GM20431 (cell line): ENCODE measurements around the gene PRTFDC1.
"Not testable (repeated sequence)": the region's sequence is repeated elsewhere in the genome, so short reads cannot be mapped to it uniquely, and the experiment has no call there.

Experiments used
- in situ Hi-C: fragments of 300-500 bp; cut with MseI, MboI; formaldehyde crosslinking; loops from one replicate; pipeline ENCODE4 v1.15.0; 2020; ENCODE audit warnings: low sequenced_read_pairs; ENCODE audit not compliant: unreplicated experiment

The PRTFDC1 gene

DNA sequence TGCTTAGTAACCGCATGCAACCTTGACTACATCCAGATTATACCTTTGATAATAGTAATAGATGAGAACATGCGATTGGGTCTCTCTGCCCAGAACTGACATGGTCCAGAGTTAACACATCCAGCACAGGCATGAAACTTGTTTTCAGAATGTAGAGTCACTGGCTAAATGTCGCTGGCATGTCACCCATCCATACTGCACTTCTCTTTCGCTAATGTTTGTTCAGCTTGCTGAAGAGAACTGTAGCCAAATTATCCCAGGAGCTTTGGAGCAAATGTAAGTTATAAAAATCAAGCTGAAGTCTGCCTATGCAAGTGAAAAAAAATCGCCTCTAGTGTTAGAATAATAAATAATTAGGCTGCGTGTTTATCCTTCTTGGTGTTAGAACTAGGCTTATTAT, 98.2 kb downstream of the PRTFDC1 start:
- in situ Hi-C loops, result no loop called here

DNA sequence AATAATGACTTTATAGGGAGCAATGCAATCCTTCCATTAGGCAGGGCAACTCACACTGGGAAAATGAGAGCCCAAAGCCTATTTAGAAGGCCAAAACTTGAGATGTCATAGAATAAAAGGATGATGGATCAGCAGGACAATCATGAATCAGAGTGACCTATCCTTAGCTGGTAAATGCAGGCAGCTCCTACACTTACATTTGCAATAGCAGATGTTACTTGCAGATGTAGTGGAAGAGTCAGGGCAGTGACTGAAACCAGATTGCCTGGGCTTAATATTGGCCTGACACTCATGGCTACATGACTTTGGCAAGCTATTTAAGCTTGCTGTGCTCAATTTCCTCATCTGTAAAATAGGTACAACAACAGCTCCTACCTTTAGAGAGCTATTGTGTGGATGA, 98.7 kb downstream of the PRTFDC1 start:
- in situ Hi-C loops, result no loop called here

DNA sequence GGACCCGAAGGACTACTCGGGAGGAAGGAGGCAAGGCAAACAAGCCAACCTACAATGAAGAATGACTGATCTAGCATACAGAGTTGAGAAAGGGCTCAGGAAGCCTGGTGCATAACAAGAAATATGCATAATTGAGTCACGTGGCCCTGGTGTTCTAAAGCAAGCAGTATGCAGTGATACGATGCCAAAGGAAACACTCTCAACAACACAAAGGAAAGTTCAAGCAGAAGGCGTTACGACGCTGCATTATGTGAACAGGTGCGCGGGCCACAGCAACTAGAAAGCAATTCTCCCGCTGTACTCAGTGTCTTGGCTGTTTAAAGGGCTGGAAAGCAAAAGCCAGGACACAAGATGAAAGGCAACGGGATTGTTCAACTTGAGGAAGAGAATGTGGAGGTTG, 100.8 kb downstream of the PRTFDC1 start:
- in situ Hi-C loops, result no loop called here

DNA sequence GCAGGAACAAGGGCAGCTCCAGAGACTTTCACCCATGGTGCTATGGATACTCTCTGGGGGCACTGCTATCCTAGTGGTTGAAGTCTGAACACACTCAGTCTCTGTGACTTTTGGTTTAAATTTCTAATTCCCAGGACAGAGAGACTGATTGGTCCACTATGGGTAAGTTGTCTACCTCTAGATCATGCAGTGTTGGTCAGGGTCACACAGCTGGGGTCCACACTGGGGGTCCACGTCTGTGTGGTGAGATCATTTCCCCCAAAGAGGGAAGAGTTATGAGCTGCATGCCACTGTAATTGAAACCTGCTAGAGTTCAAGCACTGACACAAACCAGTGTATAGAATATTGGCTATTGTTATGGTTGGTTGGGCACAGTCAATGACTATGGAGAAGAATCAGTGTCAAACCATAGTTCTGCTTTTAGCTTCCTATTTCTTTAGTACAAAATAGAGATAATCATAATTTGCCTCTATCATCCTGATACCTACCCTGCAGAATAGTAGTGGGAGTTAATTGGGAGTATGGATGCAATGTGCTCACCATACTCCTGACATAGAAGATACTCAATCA, 101.6 kb downstream of the PRTFDC1 start:
- in situ Hi-C loops, result no loop called here

DNA sequence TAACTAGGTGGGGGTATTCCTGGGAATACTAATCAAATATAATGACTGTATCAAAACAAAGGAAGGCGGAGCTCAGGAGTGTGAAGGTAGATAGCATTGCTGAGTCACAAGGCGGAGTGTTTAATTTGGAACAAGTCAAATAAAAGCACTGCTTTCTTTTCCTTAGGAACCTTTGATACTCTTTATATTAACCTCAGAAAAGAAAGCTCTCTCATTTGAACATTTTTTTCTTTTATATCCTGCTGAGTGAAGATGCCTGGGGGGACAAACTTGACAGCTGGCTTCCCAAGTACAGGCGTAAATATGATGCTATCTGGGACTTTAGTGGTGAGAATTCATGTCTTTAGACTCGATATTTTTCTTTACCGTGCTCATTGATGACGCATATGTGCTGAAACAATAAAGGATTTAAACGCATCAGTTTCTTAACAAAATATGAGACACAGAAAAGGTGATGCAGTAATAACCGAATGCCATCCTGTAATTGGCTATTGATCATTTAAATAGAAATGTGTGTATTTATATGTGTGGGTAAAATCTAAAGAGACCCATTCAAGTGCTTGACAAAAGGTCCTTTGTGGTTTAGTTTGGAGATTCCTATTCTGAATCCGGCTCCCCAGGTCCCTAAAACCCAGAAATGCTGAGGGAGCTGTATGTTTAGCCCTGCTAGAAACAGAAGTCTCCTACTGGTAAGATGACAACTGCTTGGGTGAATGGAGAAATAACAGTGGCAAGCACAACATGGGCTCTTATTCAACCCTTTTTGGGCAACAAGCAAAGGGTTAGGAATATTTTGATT, 102.7 kb downstream of the PRTFDC1 start:
- in situ Hi-C loops, result no loop called here

DNA sequence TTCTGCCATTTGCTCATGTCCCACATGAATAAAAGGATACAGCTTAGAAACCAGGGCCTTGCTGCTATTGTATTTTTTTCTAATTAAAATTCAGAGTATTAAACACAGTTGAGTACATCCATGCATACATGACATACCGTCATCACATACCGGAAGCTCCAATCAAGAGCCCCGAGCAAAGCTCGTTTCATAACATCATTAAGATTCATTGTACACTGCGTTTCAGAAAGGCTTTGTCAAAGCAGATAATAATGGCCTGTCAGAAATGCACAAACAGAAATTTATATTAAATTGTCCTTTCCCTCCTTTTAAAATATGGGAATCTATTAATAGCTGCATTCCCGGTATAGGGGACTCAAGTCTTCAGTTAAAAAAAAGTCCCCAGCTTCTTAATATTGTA, 103.4 kb downstream of the PRTFDC1 start:
- in situ Hi-C loops, result no loop called here

DNA sequence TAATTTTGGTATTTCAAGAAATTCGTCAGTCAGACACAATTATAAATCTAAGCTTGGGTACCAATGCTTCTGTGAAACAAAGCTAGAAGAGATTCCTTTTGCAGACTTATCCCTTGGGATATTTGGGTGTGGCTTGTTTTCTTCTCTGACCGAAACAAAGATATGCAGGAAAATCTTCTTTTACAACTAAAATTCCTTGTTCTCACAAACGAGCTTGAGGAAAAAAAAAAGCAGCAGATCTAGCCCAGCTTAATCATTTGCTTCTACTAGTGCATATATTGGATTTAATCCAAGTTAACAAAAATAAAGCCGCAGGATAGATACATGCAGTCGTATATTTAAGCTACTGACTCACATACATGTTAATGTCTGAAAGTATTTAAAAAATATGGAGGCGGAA, 104.2 kb downstream of the PRTFDC1 start:
- in situ Hi-C loops, result no loop called here

DNA sequence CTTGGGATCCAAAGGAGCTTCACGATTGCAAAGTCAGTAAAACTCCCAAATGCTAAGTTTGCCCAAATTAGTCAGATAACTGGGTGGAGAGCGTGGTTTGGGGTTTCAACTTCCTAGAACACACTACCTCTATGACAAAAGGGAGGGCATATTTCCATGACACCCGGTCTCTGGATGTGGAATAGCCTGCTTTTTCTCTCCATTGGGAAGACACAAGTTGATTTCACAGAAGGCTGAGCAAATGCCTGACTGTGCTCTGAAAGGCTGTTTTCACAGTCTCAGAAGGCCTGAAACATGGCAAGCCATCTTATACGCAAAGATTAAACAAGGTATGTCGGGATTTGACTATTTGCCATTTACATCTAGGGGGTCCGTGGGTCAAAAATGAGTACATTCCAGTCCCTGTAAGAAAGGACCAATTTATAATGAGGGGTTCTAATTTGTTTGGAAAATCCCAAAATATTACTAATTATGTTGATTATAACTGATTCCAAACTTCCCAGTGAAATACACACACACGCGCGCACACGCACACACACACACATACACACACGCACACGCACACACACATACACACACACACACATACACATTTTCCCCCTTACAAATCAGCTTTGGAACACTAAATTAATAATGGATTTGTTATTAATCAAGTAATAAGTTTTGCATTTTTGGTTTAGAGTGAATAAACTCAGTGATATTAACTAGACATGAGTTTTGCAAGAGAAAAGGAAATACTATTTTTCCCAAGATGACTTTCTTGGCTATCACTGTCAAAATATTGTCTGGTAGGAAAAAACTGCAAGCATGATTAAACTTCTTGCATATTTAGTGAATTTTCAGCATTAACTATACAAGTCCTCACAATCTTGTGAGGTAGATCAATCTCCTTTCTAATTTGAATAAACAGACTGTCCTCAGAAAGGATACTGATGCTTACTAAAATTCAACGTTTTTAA, 105.0 kb downstream of the PRTFDC1 start:
- in situ Hi-C loops, result no loop called here

DNA sequence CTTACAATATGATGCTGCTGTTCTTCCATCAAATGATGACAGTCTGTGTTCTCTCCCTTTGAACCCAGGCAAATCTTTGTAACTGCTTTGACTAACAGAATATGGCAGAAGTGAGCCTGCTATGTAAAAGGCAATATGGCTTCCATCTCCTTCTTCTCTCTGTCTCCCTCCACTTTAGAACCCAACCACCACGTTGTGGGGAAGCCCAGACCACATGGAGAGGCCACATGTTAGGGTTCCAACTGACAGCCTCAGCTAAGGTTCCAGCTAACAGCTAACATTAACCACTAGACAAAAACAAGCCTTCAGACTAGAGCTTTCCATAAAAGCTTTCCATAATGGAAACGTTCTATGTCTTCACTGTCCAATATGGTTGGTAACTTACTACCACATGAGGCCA, 107.7 kb downstream of the PRTFDC1 start:
- in situ Hi-C loops, result no loop called here

DNA sequence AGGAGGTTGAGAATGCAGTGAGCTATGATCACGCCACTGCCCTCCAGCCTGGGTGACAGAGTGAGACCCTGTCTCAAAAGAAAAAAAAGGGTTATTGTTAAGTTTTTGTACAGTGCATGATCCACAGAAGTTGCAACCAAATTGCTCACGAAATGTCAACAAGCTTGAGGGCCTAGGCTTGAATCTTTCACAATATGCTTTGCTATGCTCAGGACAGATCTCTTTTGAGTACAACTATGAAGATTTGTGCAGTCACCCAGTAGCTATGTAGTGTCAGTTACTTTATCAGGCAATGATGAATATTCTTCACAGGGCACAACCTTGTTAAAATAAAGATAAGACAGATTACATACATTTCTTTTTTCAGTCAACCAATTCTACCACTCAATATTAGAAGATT, 109.2 kb downstream of the PRTFDC1 start:
- in situ Hi-C loops, result no loop called here

DNA sequence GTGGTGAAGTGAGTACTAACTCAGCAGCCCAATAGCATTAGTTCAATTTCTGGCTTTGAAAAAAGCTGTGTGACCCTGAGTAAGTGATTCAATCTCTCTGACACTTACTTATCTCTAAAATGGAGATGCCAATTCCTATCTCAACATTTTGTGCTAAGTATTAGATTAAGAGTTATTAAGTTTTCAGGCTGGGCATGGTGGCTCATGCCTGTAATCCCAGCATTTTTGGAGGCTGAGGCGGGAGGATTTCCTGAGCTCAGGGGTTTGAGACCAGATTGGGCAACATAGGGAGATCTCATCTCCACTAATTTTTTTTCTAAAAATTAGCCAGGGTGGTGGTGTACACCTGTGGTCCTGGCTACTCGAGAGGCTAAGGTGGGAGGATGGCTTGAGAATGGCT, 109.5 kb downstream of the PRTFDC1 start:
- in situ Hi-C loops, result no loop called here

DNA sequence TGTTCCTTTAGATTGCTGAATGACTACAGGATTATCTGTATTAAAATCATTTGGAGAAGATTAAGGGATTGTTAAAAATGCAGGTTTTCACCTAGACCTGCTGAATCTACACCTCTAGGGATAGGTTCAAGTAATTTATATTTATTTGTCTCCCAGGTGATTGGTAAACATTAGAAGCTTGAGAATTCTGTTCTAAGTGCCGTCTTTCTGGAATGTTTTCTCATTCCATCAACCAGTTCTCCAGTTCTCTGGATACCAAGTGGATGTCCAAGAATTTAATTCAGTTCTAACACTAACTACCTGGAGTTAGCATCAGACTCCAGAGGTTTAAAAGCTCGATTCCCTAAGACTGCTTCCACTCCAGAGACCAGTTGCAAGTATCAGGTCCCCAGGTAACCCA, 110.9 kb downstream of the PRTFDC1 start:
- in situ Hi-C loops, result no loop called here

DNA sequence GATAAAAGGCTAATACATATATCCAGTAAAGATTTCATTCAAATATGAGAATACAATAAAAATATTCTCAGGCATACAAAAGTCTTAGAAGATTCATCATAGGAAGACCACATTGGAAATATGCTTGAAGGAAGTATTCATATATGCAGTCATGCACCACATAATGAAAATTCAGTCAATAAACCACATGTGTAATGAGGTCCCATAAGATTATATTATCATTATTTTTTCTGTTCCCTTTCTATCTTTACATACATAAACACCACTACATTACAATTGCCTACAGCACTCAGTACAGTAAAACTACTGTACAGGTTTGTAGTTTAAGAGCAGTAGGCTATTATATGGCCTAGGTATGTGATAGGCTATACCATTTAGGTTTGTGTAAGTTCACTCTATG, 111.6 kb downstream of the PRTFDC1 start:
- in situ Hi-C loops, result no loop called here

DNA sequence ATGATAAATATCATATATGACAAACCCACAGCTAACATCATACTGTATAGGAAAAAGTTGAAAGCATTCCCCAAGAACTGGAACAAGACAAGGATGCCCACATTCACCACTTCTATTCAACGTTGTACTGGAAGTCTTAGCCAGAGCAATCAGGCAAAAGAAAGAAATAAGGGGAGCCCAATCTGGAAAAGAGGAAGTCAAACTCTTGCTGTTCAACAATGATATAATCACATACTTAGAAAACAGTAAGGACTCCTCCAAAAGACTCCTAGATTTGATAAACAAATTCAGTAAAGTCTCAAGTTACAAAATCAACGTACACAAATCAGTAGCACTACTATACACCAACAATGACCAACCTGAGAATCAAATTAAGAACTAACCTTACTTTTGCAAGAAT, 114.6 kb downstream of the PRTFDC1 start:
- in situ Hi-C loops, result not testable (repeated sequence)

DNA sequence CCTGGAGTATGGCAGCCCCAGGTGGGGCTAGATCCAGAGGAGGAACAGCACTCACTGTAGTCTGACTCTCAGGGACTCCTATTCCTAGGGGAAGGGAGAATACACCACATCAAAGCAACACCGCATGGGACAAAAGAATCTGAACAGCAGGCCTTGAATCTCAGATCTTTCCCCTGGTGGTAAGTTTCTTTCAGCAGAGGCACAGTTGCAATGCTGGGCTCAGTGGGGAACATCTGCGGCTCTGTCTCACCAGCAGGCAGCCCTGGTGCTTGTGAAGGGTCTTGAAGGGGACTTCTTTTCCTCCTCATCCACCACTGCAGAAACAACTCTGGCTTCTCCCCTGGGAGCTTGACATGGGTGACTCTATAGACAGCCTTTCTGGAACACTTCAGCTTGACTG, 117.5 kb downstream of the PRTFDC1 start:
- in situ Hi-C loops, result no loop called here

DNA sequence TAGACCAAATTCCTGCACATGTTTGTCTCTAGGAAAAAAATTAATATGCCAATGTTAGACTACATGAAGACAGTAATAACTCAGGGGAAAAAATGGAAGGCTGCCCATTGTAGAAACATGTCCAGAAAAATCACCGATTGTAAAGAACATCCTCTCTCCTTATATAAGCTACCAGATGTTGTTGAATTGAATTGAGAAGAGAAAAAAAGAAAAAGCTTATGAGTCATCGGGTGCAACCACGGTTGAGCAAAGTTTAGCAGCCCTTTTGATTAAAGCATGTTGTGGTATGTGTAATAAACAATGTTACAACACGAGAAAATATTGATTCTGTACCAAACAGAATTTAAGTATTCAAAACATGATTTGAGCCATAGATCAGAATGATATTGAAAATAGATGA, 126.4 kb downstream of the PRTFDC1 start:
- in situ Hi-C loops, result no loop called here

DNA sequence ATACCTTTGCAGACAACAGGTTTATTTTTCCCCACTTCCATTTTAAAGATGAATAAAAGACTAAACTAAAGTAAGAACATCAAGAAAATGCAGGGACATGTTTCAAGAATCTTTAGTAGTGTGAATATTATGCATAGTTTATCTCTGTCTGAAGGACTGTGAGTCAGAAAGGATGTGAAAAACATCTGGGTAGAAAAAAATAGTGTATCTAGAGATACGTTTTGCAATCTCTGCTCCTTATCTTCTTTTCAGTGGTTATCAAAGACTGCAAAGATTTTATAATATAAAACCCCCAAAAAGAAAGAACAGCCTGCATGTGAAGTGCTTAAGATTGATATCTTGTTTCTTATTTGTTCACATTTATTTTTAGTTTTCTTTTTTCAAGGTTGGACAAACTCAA, 126.9 kb downstream of the PRTFDC1 start:
- in situ Hi-C loops, result no loop called here

DNA sequence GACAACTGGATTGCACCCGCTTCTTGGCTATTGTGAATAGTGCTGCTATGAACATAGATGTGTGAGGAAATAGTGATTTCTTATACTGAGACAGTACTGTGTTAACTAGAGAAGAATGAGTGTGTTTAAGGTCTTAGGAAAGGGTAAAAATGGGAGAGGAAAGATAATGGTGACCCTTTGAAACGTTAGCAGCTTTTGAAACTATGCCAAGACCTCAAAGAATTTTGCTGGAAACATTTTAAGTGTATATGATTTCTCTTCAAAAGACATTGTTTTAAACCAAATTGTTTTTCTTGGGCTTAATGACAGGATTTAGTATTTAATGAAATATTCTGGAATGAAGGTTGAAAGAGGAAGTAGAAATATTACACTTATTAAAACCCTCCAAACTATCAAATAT, 127.9 kb downstream of the PRTFDC1 start:
- in situ Hi-C loops, result no loop called here

DNA sequence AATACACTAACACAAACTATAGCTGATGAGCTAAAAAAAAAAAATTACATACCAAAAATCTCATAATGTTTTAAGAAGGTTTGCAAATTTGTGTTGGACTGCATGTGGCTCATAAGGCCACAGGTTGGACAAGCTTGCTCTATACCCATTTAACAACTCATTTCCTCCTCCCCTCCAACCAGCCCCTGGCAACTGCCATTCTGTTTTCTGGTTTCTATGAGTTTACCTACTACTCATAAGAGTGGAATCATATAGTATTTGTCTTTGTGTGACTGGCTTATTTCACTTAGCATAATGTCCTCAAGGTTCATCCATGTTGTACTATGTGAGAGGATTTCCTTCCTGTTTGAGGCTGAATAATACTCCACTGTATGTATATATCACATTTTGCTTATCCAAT, 128.3 kb downstream of the PRTFDC1 start:
- in situ Hi-C loops, result no loop called here

DNA sequence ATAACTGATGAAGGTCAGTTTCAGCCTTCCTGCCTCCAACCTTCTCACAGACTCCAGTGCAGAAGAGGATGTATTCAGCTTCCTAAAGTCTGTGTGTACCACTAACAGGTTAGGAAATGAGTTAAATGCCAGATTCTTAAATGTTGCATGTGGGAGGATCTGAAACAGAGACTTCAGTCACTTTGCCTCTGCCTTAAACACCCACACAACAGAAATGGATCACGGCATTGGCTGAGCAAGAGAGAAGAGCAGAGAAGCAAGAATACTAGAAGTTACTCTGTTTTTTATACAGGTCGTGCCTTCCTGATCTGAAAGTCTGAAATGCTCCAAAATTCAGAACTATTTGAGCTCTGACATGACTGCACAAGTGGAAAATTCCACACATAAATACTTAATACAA, 129.8 kb downstream of the PRTFDC1 start:
- in situ Hi-C loops, result no loop called here

DNA sequence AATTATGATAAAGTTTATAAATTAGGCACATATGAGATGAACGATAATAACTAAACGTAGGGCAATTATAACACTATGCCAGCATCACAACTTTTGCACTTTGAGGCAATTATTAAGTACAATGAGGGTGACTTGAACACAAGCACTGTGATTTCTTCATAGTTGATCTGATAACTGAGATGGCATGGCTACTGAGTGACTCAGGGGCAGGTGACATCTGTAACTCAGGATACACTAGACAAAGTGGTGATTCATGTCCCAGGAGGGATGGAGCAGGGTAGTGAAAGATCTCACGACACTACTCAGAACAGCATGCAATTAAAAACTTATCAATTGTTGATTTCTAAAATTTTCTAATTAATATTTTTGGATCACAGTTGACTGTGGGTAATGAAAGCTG, 130.4 kb downstream of the PRTFDC1 start:
- in situ Hi-C loops, result no loop called here
